T-helper 2 cell (primary cell): ENCODE results near the gene FOXP1.

Experiments used
- DNase-seq, 5 experiments: peaks; one replicate each; pipeline versions ENCODE4 v3.0.0 to v3.0.0-alpha.2; 2012 to 2022
- total RNA-seq, 2 donors: gene quantifications; one replicate each; lab custom pipeline; 2026; lab: John Stamatoyannopoulos, UW

The FOXP1 gene
- total RNA-seq, result 226 to 302 reads per million in 2 donors

- DNase-seq, result peak; percentile 36 to 91 (median 52)
These were observed at the start of gene FOXP1 for GRCh38 chr3:71583566-71584393. Gene FOXP1 (minus strand): TSS chr3:71583728. CDS start chr3:71198381, 385,347 bp downstream.

- no peak for DNase-seq
These were observed 46.2 kb upstream of the FOXP1 start for GRCh38 chr3:71629711-71630110.

- no peak for DNase-seq
These were observed 45.8 kb upstream of the FOXP1 start for GRCh38 chr3:71629289-71629688.

GRCh38 chr3:71628522-71628921 is 45.0 kb upstream of the FOXP1 start:
- DNase-seq, result no peak

- no peak for DNase-seq
These were observed 42.1 kb upstream of the FOXP1 start for GRCh38 chr3:71625676-71626075.

- no peak for DNase-seq
These were observed 38.5 kb upstream of the FOXP1 start for GRCh38 chr3:71621825-71622537.

GRCh38 chr3:71618538-71618937 is 35.0 kb upstream of the FOXP1 start:
- DNase-seq, result no peak

GRCh38 chr3:71616571-71617021 is 33.1 kb upstream of the FOXP1 start:
- no peak for DNase-seq

- no peak for DNase-seq
These were observed 31.3 kb upstream of the FOXP1 start for GRCh38 chr3:71614869-71615268.

GRCh38 chr3:71614426-71614825 is 30.9 kb upstream of the FOXP1 start:
- DNase-seq, result no peak

GRCh38 chr3:71611099-71611498 is 27.6 kb upstream of the FOXP1 start:
- no peak for DNase-seq

- DNase-seq, result no peak
These were observed 23.8 kb upstream of the FOXP1 start for GRCh38 chr3:71607364-71607763.

- DNase-seq, result no peak
These were observed 23.1 kb upstream of the FOXP1 start for GRCh38 chr3:71606582-71606981.

- no peak for DNase-seq
These were observed 18.7 kb upstream of the FOXP1 start for GRCh38 chr3:71602256-71602655.

GRCh38 chr3:71601811-71602210 is 18.3 kb upstream of the FOXP1 start:
- no peak for DNase-seq

- no peak for DNase-seq
These were observed 17.2 kb upstream of the FOXP1 start for GRCh38 chr3:71600646-71601288.

GRCh38 chr3:71599416-71599815 is 15.9 kb upstream of the FOXP1 start:
- no peak for DNase-seq

GRCh38 chr3:71598292-71598691 is 14.8 kb upstream of the FOXP1 start:
- no peak for DNase-seq

- no peak for DNase-seq
These were observed 13.8 kb upstream of the FOXP1 start for GRCh38 chr3:71597286-71597685.

- no peak for DNase-seq
These were observed 9.6 kb upstream of the FOXP1 start for GRCh38 chr3:71593106-71593505.

- no peak for DNase-seq
These were observed 7.6 kb upstream of the FOXP1 start for GRCh38 chr3:71591101-71591500.

GRCh38 chr3:71589132-71589531 is 5.6 kb upstream of the FOXP1 start:
- no peak for DNase-seq

GRCh38 chr3:71587958-71588357 is 4.4 kb upstream of the FOXP1 start:
- DNase-seq, result no peak
